NOMO-1 treated with DMSO at 0.1 percent for 48 hours (cell line): ENCODE measurements around the gene BLACAT1.
A peak's percentile ranks its signal among the peaks of the same experiment; 100 is the strongest.

ENCODE experiments used
- DNase-seq: peaks from one replicate; lab custom pipeline; 2025; ENCODE audit not compliant: unreplicated experiment; lab: John Stamatoyannopoulos, UW

The BLACAT1 gene

GRCh38 chr1:205455581-205456382 lies at the start of gene BLACAT1:
TSS of gene BLACAT1 (minus strand) at chr1:205456045.
- DNase-seq = no peak

GRCh38 chr1:205505076-205505729 lies 49.4 kb upstream of the BLACAT1 start:
- no peak for DNase-seq

- peak; percentile 84 for DNase-seq
Measured at GRCh38 chr1:205504311-205505075, 48.6 kb upstream of the BLACAT1 start, which contains the start of gene CDK18. TSS of gene CDK18 (plus strand) at chr1:205504669. CDS start at chr1:205523168, 18,499 bp downstream.

- no peak for DNase-seq
Measured at GRCh38 chr1:205502992-205503391, 47.1 kb upstream of the BLACAT1 start.

GRCh38 chr1:205502111-205502810 lies 46.4 kb upstream of the BLACAT1 start:
- DNase-seq = no peak

- no peak for DNase-seq
Measured at GRCh38 chr1:205500240-205501233, 44.7 kb upstream of the BLACAT1 start.

DNA sequence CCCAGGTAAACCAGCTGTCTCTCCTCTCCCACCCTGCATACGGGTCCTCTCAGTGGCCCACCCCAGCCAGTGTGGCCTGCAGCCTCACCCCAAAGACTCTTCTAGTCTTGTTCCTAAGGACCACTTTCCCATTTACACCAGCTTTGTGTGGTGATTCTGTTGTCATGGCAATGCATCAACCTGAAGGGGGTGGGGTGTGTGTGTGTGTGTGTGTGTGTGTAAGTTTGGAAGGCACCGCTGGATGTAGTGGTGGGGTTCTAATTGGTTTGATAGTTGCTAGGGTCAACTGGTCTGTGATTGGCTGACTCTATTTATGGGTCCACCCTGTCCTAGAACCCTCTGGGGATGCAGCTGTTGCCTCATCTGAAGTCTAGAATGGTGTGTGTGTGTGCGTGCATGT lies 43.9 kb upstream of the BLACAT1 start:
- no peak for DNase-seq

GRCh38 chr1:205497351-205497750 lies 41.5 kb upstream of the BLACAT1 start:
- DNase-seq = no peak

DNA sequence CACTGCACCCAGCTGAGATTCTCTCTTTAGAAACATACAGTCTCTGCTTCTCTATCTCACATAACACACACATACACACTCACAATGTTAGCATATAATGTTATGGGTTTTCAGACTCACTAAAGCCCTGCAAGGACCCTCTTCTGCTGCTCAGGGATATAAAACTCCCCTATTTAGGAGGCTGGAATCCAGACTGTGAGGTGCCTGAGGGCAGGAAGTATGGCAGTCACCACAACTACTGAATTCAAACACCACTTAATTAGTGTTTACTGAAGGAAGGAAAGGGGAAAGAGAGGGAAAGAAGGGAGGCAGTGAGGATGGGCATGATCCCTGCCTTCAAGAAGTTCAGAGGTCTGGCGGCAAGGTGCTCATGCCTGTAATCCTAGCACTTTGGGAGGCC lies 40.8 kb upstream of the BLACAT1 start:
- DNase-seq = no peak

DNA sequence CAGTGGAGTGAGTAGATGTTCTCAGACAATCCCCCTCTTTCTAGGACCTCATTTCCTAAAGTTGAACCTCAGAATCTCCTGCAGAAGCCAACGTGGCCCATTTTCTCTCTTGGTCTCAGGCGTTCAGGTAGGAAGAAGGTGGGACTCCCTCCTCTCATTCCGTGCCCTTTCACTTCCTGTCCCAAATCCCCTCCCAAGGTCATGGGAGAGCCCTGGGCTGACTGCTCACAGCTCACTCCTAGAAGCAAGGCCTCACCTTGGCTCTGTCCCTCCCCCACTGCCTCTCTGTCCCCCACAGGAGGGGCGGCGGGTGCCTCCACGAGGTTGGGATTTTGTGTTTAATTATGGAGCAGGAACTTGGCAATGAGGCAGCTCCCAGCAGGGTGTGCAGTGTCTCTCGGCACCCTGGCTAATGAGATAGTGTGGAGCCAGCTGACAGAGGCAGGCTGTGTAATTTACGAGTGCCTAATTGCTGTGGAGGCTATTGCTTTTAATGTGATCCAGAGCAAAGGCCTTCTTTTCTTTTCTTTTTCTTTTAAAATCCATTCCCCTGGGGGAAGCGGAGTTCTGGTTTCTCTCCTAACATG lies 39.5 kb upstream of the BLACAT1 start:
- DNase-seq = no peak

GRCh38 chr1:205494115-205494514 lies 38.3 kb upstream of the BLACAT1 start:
- DNase-seq = no peak

GRCh38 chr1:205493241-205494085 lies 37.6 kb upstream of the BLACAT1 start:
- no peak for DNase-seq

DNA sequence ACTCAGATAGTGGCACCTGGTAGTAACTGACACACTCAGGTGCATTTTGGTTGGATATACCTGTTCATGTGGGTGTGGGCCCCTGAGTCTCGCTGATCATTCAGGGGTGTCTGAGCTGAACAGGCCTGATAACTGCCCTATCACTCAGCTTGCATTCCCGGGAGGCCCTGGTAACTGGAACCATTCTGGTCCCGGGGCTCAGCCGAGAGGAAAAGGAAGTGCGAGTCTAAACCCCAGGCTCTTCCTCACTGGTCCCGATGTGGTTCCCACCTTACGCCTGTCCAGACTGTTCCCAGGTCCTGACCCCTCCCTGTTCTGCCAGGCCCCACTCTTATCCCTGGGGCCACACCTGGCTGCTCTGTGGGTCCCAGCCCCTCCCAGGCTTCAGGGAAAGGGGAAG lies 36.9 kb upstream of the BLACAT1 start:
- DNase-seq = no peak

GRCh38 chr1:205492201-205492667 lies 36.4 kb upstream of the BLACAT1 start:
- DNase-seq = no peak

- no peak for DNase-seq
Measured at GRCh38 chr1:205491794-205492193, 35.9 kb upstream of the BLACAT1 start.

GRCh38 chr1:205488074-205488723 lies 32.4 kb upstream of the BLACAT1 start:
- peak; percentile 69 for DNase-seq

- no peak for DNase-seq
Measured at GRCh38 chr1:205486258-205486657, 30.4 kb upstream of the BLACAT1 start.
